ENCODE data around the gene ING3. TPM values are rescaled to one million over a fixed set of nuclear protein-coding genes. Genes with fewer than 3 reads are reported as not detected.

ING3 gene
- total and polyA plus RNA-seq, 2 of the 8 experiments (the other 6 are each of a cell fraction or from before 2014, with no cell fraction given): 6.0 to 17.7 TPM

DNA sequence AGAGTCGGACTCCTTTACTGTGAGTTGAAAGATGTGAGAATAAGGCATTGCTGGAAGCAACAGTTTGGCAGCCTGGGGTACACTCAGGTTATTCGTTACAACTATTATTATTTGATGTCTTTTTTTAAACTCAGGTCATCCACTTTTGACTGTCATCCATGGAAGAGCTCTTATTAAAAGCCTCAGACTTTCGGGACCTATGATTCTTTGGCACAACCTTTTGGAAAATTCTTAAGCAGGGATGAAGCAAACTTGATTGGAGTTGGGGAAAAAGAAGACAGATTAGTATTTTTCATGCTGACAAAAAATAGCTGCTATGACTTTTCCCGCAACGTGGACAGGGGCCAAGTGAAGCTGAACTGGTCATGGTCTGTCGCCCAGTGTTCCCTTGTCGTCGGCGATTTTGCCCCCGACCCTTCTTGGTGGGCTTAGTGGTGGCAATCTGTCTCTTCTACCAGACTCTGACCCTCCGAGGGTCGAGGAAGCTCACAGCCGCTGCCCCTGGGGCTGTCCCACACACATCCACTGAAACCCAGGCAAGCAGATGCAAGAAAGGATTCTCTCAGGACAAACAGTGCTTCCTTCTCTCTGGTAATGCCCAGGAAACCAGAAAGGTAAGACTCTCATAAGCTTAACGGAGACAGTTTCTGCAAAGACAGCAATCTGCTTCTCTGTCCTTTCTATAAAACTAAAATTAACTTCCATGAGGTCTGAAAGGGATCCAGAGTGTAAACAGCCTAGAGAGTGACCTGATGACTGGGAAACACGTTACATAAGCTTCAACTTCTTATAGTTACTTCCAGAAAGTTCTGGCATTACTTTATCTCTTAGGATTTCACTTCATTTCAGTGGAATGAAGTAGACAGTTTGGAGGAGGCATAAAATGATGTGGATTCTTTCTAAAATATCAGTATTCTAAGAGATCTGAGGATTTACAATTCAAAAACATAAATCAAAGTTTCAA, 39.0 kb downstream of the ING3 start (continued):
- TF ChIP-seq, protein P1, sequence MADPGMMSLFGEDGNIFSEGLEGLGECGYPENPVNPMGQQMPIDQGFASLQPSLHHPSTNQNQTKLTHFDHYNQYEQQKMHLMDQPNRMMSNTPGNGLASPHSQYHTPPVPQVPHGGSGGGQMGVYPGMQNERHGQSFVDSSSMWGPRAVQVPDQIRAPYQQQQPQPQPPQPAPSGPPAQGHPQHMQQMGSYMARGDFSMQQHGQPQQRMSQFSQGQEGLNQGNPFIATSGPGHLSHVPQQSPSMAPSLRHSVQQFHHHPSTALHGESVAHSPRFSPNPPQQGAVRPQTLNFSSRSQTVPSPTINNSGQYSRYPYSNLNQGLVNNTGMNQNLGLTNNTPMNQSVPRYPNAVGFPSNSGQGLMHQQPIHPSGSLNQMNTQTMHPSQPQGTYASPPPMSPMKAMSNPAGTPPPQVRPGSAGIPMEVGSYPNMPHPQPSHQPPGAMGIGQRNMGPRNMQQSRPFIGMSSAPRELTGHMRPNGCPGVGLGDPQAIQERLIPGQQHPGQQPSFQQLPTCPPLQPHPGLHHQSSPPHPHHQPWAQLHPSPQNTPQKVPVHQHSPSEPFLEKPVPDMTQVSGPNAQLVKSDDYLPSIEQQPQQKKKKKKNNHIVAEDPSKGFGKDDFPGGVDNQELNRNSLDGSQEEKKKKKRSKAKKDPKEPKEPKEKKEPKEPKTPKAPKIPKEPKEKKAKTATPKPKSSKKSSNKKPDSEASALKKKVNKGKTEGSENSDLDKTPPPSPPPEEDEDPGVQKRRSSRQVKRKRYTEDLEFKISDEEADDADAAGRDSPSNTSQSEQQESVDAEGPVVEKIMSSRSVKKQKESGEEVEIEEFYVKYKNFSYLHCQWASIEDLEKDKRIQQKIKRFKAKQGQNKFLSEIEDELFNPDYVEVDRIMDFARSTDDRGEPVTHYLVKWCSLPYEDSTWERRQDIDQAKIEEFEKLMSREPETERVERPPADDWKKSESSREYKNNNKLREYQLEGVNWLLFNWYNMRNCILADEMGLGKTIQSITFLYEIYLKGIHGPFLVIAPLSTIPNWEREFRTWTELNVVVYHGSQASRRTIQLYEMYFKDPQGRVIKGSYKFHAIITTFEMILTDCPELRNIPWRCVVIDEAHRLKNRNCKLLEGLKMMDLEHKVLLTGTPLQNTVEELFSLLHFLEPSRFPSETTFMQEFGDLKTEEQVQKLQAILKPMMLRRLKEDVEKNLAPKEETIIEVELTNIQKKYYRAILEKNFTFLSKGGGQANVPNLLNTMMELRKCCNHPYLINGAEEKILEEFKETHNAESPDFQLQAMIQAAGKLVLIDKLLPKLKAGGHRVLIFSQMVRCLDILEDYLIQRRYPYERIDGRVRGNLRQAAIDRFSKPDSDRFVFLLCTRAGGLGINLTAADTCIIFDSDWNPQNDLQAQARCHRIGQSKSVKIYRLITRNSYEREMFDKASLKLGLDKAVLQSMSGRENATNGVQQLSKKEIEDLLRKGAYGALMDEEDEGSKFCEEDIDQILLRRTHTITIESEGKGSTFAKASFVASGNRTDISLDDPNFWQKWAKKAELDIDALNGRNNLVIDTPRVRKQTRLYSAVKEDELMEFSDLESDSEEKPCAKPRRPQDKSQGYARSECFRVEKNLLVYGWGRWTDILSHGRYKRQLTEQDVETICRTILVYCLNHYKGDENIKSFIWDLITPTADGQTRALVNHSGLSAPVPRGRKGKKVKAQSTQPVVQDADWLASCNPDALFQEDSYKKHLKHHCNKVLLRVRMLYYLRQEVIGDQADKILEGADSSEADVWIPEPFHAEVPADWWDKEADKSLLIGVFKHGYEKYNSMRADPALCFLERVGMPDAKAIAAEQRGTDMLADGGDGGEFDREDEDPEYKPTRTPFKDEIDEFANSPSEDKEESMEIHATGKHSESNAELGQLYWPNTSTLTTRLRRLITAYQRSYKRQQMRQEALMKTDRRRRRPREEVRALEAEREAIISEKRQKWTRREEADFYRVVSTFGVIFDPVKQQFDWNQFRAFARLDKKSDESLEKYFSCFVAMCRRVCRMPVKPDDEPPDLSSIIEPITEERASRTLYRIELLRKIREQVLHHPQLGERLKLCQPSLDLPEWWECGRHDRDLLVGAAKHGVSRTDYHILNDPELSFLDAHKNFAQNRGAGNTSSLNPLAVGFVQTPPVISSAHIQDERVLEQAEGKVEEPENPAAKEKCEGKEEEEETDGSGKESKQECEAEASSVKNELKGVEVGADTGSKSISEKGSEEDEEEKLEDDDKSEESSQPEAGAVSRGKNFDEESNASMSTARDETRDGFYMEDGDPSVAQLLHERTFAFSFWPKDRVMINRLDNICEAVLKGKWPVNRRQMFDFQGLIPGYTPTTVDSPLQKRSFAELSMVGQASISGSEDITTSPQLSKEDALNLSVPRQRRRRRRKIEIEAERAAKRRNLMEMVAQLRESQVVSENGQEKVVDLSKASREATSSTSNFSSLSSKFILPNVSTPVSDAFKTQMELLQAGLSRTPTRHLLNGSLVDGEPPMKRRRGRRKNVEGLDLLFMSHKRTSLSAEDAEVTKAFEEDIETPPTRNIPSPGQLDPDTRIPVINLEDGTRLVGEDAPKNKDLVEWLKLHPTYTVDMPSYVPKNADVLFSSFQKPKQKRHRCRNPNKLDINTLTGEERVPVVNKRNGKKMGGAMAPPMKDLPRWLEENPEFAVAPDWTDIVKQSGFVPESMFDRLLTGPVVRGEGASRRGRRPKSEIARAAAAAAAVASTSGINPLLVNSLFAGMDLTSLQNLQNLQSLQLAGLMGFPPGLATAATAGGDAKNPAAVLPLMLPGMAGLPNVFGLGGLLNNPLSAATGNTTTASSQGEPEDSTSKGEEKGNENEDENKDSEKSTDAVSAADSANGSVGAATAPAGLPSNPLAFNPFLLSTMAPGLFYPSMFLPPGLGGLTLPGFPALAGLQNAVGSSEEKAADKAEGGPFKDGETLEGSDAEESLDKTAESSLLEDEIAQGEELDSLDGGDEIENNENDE (IDR thresholded peaks at IDR 0.05; ENCODE audit: insufficient replicate concordance, low read length): no peak
- TF ChIP-seq, protein P2, sequence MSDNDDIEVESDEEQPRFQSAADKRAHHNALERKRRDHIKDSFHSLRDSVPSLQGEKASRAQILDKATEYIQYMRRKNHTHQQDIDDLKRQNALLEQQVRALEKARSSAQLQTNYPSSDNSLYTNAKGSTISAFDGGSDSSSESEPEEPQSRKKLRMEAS (IDR thresholded peaks at IDR 0.05): no peak
- TF ChIP-seq JUN (IDR thresholded peaks at IDR 0.05; ENCODE audit: low read depth, low read length): no peak
- TF ChIP-seq, protein P3, sequence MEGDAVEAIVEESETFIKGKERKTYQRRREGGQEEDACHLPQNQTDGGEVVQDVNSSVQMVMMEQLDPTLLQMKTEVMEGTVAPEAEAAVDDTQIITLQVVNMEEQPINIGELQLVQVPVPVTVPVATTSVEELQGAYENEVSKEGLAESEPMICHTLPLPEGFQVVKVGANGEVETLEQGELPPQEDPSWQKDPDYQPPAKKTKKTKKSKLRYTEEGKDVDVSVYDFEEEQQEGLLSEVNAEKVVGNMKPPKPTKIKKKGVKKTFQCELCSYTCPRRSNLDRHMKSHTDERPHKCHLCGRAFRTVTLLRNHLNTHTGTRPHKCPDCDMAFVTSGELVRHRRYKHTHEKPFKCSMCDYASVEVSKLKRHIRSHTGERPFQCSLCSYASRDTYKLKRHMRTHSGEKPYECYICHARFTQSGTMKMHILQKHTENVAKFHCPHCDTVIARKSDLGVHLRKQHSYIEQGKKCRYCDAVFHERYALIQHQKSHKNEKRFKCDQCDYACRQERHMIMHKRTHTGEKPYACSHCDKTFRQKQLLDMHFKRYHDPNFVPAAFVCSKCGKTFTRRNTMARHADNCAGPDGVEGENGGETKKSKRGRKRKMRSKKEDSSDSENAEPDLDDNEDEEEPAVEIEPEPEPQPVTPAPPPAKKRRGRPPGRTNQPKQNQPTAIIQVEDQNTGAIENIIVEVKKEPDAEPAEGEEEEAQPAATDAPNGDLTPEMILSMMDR (IDR thresholded peaks at IDR 0.05; ENCODE audit: control extremely low read depth in 1 of 3, insufficient read depth in 1 of 3, low read depth in 1 of 3, low read length in 3 of 3): no peak
